Peyer's patch (tissue), 4 donors: ENCODE results near the gene SLMAP. TPM values are rescaled to one million over a fixed set of nuclear protein-coding genes. Genes with fewer than 3 reads are reported as not detected.

Experiments
- DNase-seq, 3 donors: peaks; one replicate each; pipeline ENCODE4 v3.0.0-alpha.2; 2017 to 2019
- H3K27ac ChIP-seq, 4 donors: fragments of 200-600 bp; sonication (generic); one replicate each; pipeline ENCODE4 v1.5.1; 2016 to 2019
- H3K27me3 ChIP-seq, 2 donors: fragments of 200-600 bp; sonication (generic); one replicate each; pipeline ENCODE4 v1.5.1; 2019
- H3K36me3 ChIP-seq, 3 donors: fragments of 200-600 bp; sonication (generic); one replicate each; pipeline ENCODE4 v1.5.1; 2016 to 2019
- H3K4me1 ChIP-seq, 4 donors: fragments of 200-600 bp; sonication (generic); one replicate each; pipeline ENCODE4 v1.5.1; 2016 to 2019
- H3K4me3 ChIP-seq, 4 donors: fragments of 200-600 bp; sonication (generic); 1 replicate in 3 of 4; 2 replicates in 1 of 4; pipeline ENCODE4 v1.5.1; 2016 to 2019; ENCODE audit warnings: mild to moderate bottlenecking in 1 of 4
- H3K9me3 ChIP-seq, 4 donors: fragments of 200-600 bp; sonication (generic); one replicate each; pipeline ENCODE4 v1.5.1; 2016 to 2019; ENCODE audit warnings: mild to moderate bottlenecking in 1 of 4
- POLR2A ChIP-seq, 2 donors: fragments of 450-650 bp; IDR thresholded peaks; one replicate each; pipeline ENCODE4 v1.5.1; 2017; ENCODE audit warnings: antibody characterized with exemption in 2 of 2, mild to moderate bottlenecking in 2 of 2, moderate library complexity in 2 of 2
- total RNA-seq, 4 donors: library from RNA; depleted of rRNA; stranded (reverse); fragments of >200 nt; gene quantifications; one replicate each; pipeline ENCODE4 v1.1.0, GENCODE V29; 2016
- TF ChIP-seq, protein P1 (sequence below), 6 experiments: fragments of 450-650 bp in 4 of 6; fragments of 200-600 bp in 2 of 6; sonication (generic) in 1 of 6; IDR thresholded peaks; one replicate each; pipeline ENCODE4 v1.5.1; 2017 to 2019; ENCODE audit warnings: antibody characterized with exemption in 6 of 6, mild to moderate bottlenecking in 3 of 6, moderate library complexity in 1 of 6

SLMAP gene
- total RNA-seq, 4 donors from 2014 or later: 80.8 to 215 (median 94.4) TPM

DNA sequence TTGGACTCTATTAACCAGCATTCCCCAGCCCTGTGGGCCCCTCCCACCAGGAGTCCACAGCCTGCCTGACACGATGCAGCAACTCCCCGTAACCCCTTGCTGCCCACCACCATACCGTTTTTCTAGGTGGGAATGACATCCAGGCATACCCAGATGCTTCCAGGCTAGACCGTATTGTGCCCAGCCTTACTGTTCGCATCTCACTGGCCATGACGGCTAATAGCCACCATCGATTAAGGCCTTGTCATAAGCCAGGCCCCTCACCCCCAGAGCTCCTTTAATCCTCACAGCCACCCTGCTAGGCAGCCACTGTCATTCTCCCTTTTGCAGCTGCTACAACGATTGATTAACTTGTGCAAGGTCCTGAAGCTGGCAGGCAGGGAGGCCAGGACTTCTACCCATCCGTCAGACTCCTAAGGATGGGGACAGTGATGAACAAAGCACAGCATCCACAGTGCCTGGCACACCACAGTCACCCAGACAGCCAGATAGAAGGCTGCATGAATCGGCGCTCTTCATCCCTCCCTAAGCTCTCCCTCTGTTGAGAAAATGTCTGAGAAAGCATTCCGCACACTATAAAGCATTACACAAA, 192.1 kb downstream of the SLMAP start:
- H3K27me3 ChIP-seq: no peaks in the 10 kb centered on the region
- no peaks in the 10 kb centered on the region for H3K9me3 ChIP-seq
- H3K4me1 ChIP-seq: peaks cover 0 to 21% (median 4%) of the 10 kb centered on the region in 4 donors
- H3K27ac ChIP-seq: peak overlapping the region in 1 of 4 donors; percentile 5
- TF ChIP-seq, protein P1, sequence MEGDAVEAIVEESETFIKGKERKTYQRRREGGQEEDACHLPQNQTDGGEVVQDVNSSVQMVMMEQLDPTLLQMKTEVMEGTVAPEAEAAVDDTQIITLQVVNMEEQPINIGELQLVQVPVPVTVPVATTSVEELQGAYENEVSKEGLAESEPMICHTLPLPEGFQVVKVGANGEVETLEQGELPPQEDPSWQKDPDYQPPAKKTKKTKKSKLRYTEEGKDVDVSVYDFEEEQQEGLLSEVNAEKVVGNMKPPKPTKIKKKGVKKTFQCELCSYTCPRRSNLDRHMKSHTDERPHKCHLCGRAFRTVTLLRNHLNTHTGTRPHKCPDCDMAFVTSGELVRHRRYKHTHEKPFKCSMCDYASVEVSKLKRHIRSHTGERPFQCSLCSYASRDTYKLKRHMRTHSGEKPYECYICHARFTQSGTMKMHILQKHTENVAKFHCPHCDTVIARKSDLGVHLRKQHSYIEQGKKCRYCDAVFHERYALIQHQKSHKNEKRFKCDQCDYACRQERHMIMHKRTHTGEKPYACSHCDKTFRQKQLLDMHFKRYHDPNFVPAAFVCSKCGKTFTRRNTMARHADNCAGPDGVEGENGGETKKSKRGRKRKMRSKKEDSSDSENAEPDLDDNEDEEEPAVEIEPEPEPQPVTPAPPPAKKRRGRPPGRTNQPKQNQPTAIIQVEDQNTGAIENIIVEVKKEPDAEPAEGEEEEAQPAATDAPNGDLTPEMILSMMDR (IDR thresholded peaks at IDR 0.05): no peak
- peak in 1 of 3 donors; percentile 14 for DNase-seq
- H3K36me3 ChIP-seq: no peaks in the 10 kb centered on the region
- H3K4me3 ChIP-seq: no peak overlapping the region

DNA sequence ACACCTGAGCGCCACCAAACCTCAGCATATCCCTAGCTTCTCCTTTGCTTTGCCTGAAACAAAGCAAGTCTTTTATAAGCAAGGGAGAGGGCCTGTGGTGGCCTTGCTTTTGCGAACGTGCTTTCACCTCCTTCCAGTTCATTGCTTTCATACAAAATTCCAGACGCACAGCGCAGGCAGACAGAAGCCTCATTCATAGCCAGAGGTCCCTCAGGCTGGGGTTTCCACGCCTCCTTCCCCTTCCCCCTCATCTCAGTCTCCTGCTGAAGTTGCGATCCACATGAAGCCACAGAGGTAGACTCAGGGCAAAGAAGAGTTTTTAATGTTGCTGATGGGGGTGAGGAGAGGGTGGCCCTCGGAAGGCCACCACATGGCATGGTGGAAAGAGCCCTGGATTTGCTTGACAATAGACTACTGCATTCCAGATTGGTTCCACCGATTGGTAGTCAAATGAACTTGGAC, 192.7 kb downstream of the SLMAP start:
- no peaks in the 10 kb centered on the region for H3K27me3 ChIP-seq
- H3K36me3 ChIP-seq: no peaks in the 10 kb centered on the region
- no peak overlapping the region for H3K4me3 ChIP-seq
- peak overlapping the region in 1 of 4 donors; percentile 5 for H3K27ac ChIP-seq
- H3K4me1 ChIP-seq: peaks cover 0 to 21% (median 4%) of the 10 kb centered on the region in 4 donors
- TF ChIP-seq, protein P1 (IDR thresholded peaks at IDR 0.05): no peak
- TF ChIP-seq POLR2A (IDR thresholded peaks at IDR 0.05): no peak
- H3K9me3 ChIP-seq: no peaks in the 10 kb centered on the region
- peak in 1 of 3 donors; percentile 27 for DNase-seq

- Histone ChIP-seq H3K27me3 (no peaks in the 10 kb centered on the region), H3K4me3 (no peak overlapping the region), H3K36me3 (no peaks in the 10 kb centered on the region), H3K27ac (no peak overlapping the region), H3K9me3 (no peaks in the 10 kb centered on the region), H3K4me1 (peaks cover 0 to 21% (median 4%) of the 10 kb centered on the region in 4 donors)
- DNase-seq: peak in 1 of 3 donors; percentile 38
- no peak for TF ChIP-seq POLR2A (IDR thresholded peaks at IDR 0.05)
- TF ChIP-seq, protein P1 (IDR thresholded peaks at IDR 0.05): no peak
Observed at GRCh38 chr3:57949344-57949743, 193.2 kb downstream of the SLMAP start.

GRCh38 chr3:57949785-57950615, 193.9 kb downstream of the SLMAP start:
- Histone ChIP-seq H3K27ac (peak overlapping the region in 1 of 4 donors; percentile 84), H3K9me3 (no peaks in the 10 kb centered on the region), H3K4me3 (no peak overlapping the region), H3K27me3 (no peaks in the 10 kb centered on the region), H3K4me1 (peaks cover 0 to 21% (median 4%) of the 10 kb centered on the region in 4 donors), H3K36me3 (no peaks in the 10 kb centered on the region)
- DNase-seq: peak in 1 of 3 donors; percentile 49
- TF ChIP-seq, protein P1 (IDR thresholded peaks at IDR 0.05): peak in 3 of 6 experiments; percentile 25 to 44 (median 38)
- TF ChIP-seq POLR2A (IDR thresholded peaks at IDR 0.05): no peak

- TF ChIP-seq, protein P1 (IDR thresholded peaks at IDR 0.05): no peak
- TF ChIP-seq POLR2A (IDR thresholded peaks at IDR 0.05): no peak
- Histone ChIP-seq H3K4me1 (peaks cover 0 to 21% (median 4%) of the 10 kb centered on the region in 4 donors), H3K36me3 (no peaks in the 10 kb centered on the region), H3K4me3 (no peak overlapping the region), H3K9me3 (no peaks in the 10 kb centered on the region), H3K27me3 (no peaks in the 10 kb centered on the region), H3K27ac (peak overlapping the region; percentile 30 to 84 (median 68))
- DNase-seq: peak in 2 of 3 donors; percentile 69 to 84
Observed at GRCh38 chr3:57951066-57951882, 195.2 kb downstream of the SLMAP start.
